Natural killer cell (primary cell): ENCODE data around the gene MIOS. TPM values are rescaled to one million over a fixed set of nuclear protein-coding genes. Genes with fewer than 3 reads are reported as not detected.

Source experiments
- ATAC-seq, 3 donors: fragments of 150-1000 bp in 2 of 3; fragments of 200-7000 bp in 1 of 3; cut with Tn5 transposase; 1 replicate in 1 of 3; 2 replicates in 2 of 3; pipeline ENCODE4 v1.10.0; 2021; ENCODE audit warnings: mild to moderate bottlenecking in 2 of 3, moderate library complexity in 2 of 3
- DNase-seq, 2 donors: peaks; one replicate each; pipeline versions ENCODE4 v3.0.0 to v3.0.0-alpha.2; 2013 to 2021; ENCODE audit warnings: mixed read lengths in 1 of 2
- H3K27ac ChIP-seq: one replicate; pipeline ENCODE4 v1.5.1; 2013; ENCODE audit warnings: mild to moderate bottlenecking, low read length
- H3K27me3 ChIP-seq: one replicate; pipeline ENCODE4 v1.6.1; 2013; ENCODE audit warnings: low read length; ENCODE audit not compliant: control insufficient read depth, insufficient read depth
- H3K36me3 ChIP-seq: one replicate; pipeline ENCODE4 v1.6.1; 2013; ENCODE audit warnings: low read length; ENCODE audit not compliant: control insufficient read depth, insufficient read depth
- H3K4me1 ChIP-seq: one replicate; pipeline ENCODE4 v1.6.1; 2013; ENCODE audit warnings: low read length; ENCODE audit not compliant: control insufficient read depth, insufficient read depth
- H3K4me3 ChIP-seq: one replicate; pipeline ENCODE4 v1.5.1; 2013; ENCODE audit warnings: low read length
- H3K9me3 ChIP-seq: one replicate; pipeline ENCODE4 v1.6.1; 2013; ENCODE audit warnings: low read length; ENCODE audit not compliant: control insufficient read depth, insufficient read depth
- H3K27ac Mint-ChIP-seq, 2 donors: one replicate each; pipeline ENCODE4 v1.8.0; 2022; ENCODE audit warnings: mild to moderate bottlenecking in 2 of 2, mixed read lengths in 2 of 2, moderate library complexity in 1 of 2
- H3K27me3 Mint-ChIP-seq, 2 donors: one replicate each; pipeline ENCODE4 v1.8.0; 2022; ENCODE audit warnings: low read depth in 2 of 2, mixed read lengths in 2 of 2
- H3K36me3 Mint-ChIP-seq: one replicate; pipeline ENCODE4 v1.8.0; 2022; ENCODE audit warnings: mixed read lengths
- H3K4me1 Mint-ChIP-seq, 2 donors: one replicate each; pipeline ENCODE4 v1.8.0; 2022; ENCODE audit warnings: mixed read lengths in 2 of 2
- H3K4me3 Mint-ChIP-seq: one replicate; pipeline ENCODE4 v1.8.0; 2022; ENCODE audit warnings: mild to moderate bottlenecking, moderate library complexity, mixed read lengths
- H3K9me3 Mint-ChIP-seq, 2 donors: one replicate each; pipeline ENCODE4 v1.8.0; 2022; ENCODE audit warnings: mixed read lengths in 2 of 2
- WGBS: methylation state at CpG from one replicate; pipeline ENCODE4 v1.1.7; 2013; ENCODE audit warnings: missing lambda C conversion rate; ENCODE audit not compliant: insufficient coverage; 5-methylcytosine and 5-hydroxymethylcytosine counted together
- intact Hi-C: fragments of 100-400 bp; cut with micrococcal nuclease; formaldehyde crosslinking; loops from one replicate; pipeline ENCODE4 v1.14.2; 2022
- total RNA-seq, 4 donors: library from RNA; stranded (reverse); fragments of 120-200 nt in 1 of 4; gene quantifications; one replicate each; pipeline versions ENCODE4 v1.2.3 to v1.2.4, GENCODE V29; 2013 to 2022
- TF ChIP-seq, protein P1 (sequence below): fragments of 200-600 bp; IDR thresholded peaks from one replicate; pipeline ENCODE4 v1.8.0; 2022; ENCODE audit warnings: antibody characterized with exemption

MIOS gene
- total RNA-seq, 3 donors from 2014 or later (not counting 1 experiment from before 2014, with no cell fraction given): 23.5 to 30.9 (median 28.9) TPM

DNA sequence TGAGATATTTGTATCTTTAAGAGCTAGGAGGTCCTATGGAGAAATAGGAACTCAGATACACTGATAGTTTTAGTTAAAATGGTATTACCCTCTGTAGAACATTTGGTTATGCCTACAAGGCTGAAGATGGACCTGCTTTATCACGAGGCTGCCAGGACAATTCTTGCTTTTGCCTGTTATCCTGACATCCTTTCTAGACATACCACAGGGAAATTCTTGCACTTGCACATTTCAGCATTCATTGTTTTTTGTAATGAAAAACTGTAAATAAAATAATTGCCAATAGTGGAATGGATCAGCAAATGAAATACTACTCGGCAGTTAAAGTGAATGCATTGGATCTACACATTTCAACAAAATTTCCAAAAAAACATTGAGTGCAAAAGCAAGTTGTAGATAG, 40.7 kb upstream of the MIOS start:
- no peak for ATAC-seq
- WGBS: 100% methylated on average over 1 of the region's 2 CpGs
- no peaks in the 10 kb centered on the region for H3K36me3 ChIP-seq

DNA sequence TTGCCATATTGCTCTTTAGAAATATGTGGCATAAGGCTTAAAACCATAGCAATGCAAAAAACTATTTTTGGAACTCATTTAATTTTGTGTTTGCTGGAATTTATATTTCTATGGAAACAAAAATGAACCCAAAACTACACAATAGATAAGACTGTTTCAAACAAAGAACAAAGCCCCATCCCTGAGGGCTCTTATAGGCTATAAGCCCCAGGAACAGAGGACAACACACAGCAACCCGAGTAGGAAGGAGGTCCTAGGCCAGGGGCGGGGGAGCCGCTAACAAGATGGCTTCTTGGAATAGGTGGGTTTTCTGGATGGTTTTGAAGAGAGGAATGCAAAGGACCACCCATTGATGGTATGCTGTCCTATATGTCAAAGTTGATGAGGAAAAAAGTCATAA, 39.6 kb upstream of the MIOS start:
- WGBS: 97% methylated on average over 3 of the region's 3 CpGs
- Histone ChIP-seq H3K4me1 (no peaks in the 10 kb centered on the region), H3K27ac (no peak overlapping the region), H3K4me3 (no peak overlapping the region), H3K36me3 (no peaks in the 10 kb centered on the region), H3K9me3 (no peaks in the 10 kb centered on the region), H3K27me3 (no peaks in the 10 kb centered on the region)
- Mint-ChIP-seq H3K27me3 (peaks cover 10 to 26% of the 10 kb centered on the region in 2 donors), H3K36me3 (no peaks in the 10 kb centered on the region), H3K9me3 (no peaks in the 10 kb centered on the region), H3K4me1 (no peaks in the 10 kb centered on the region), H3K4me3 (no peak overlapping the region), H3K27ac (no peak overlapping the region)
- TF ChIP-seq, protein P1, sequence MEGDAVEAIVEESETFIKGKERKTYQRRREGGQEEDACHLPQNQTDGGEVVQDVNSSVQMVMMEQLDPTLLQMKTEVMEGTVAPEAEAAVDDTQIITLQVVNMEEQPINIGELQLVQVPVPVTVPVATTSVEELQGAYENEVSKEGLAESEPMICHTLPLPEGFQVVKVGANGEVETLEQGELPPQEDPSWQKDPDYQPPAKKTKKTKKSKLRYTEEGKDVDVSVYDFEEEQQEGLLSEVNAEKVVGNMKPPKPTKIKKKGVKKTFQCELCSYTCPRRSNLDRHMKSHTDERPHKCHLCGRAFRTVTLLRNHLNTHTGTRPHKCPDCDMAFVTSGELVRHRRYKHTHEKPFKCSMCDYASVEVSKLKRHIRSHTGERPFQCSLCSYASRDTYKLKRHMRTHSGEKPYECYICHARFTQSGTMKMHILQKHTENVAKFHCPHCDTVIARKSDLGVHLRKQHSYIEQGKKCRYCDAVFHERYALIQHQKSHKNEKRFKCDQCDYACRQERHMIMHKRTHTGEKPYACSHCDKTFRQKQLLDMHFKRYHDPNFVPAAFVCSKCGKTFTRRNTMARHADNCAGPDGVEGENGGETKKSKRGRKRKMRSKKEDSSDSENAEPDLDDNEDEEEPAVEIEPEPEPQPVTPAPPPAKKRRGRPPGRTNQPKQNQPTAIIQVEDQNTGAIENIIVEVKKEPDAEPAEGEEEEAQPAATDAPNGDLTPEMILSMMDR: no peak
- DNase-seq (no peak), ATAC-seq (no peak)
- intact Hi-C loops: loop anchor here (10.0 kb wide), 1 partner anchor 102 kb away; no protein-coding TSS in a partner anchor

More for the DNA sequence above, 40.7 kb upstream of the MIOS start:
- Histone ChIP-seq H3K27ac (no peak overlapping the region), H3K4me3 (no peak overlapping the region), H3K9me3 (no peaks in the 10 kb centered on the region), H3K4me1 (no peaks in the 10 kb centered on the region), H3K27me3 (no peaks in the 10 kb centered on the region)
- H3K27ac Mint-ChIP-seq: no peak overlapping the region
- TF ChIP-seq, protein P1: no peak
- H3K9me3 Mint-ChIP-seq: no peaks in the 10 kb centered on the region
- intact Hi-C loops: loop anchor here (10.0 kb wide), 1 partner anchor 101 kb away; no protein-coding TSS in a partner anchor
- H3K4me1 Mint-ChIP-seq: peaks cover 0 to 6% of the 10 kb centered on the region in 2 donors
- no peak for DNase-seq
- no peak overlapping the region for H3K4me3 Mint-ChIP-seq
- no peaks in the 10 kb centered on the region for H3K36me3 Mint-ChIP-seq
- peaks cover 10 to 19% of the 10 kb centered on the region in 2 donors for H3K27me3 Mint-ChIP-seq

DNA sequence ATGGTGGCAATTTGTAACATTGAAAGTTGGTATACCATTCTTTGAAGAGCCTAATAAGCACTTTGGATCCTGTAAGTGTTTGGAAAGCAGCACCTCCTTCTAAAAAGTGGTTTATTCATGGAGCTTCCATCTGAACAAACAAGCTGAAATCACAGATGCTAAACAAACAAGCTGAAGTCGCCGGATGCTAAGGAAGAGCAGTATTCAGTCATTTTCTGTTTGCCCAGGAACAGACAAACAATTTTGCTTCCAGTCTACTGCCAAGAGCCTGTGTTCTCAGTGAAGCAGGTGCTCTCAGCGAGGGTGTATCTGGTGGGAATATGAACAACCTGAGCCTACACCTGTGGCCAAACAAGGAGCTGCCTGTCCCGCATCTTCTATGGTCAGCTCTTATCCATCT, 37.4 kb upstream of the MIOS start:
- H3K27ac Mint-ChIP-seq: no peak overlapping the region
- DNase-seq (no peak), ATAC-seq (no peak)
- H3K9me3 Mint-ChIP-seq: no peaks in the 10 kb centered on the region
- H3K4me1 ChIP-seq: no peaks in the 10 kb centered on the region
- H3K36me3 Mint-ChIP-seq: no peaks in the 10 kb centered on the region
- H3K4me1 Mint-ChIP-seq: no peaks in the 10 kb centered on the region
- H3K4me3 Mint-ChIP-seq: no peak overlapping the region
- H3K9me3 ChIP-seq: no peaks in the 10 kb centered on the region
- intact Hi-C loops: loop anchor here (10.0 kb wide), 1 partner anchor 105 kb away; no protein-coding TSS in a partner anchor
- no peak overlapping the region for H3K4me3 ChIP-seq
- TF ChIP-seq, protein P1: no peak
- peaks cover 14 to 36% of the 10 kb centered on the region in 2 donors for H3K27me3 Mint-ChIP-seq
- H3K27me3 ChIP-seq: no peaks in the 10 kb centered on the region
- no peak overlapping the region for H3K27ac ChIP-seq
- H3K36me3 ChIP-seq: no peaks in the 10 kb centered on the region
- 100% methylated on average over 4 of the region's 4 CpGs for WGBS

DNA sequence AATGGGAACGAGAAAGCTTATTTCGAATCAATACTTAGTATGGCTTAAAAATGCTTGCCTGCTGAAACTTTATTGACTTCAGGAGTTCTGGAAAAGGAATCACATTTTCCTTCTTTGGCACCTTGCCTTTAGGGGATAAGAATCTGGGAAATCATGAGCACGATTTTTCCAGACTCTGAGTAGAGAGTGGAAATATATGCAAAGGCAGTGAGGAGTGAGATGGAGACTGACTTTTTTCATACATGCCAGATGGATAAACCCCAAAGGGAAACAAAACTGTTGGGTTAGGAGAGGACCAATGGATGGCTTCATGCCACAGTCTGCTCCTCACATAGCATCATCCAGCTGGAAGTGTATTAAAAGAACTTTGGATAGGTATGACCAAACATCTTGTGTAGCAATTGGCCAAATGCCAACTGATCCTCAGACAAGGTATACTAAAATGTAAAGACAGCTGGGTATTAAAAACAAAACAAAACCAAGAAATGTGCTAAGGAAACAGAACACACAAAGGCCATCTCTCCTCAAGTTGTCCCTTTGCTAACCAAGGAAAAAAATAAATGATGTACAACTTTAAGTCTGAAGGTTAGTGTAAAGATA, 32.8 kb upstream of the MIOS start:
- H3K4me3 ChIP-seq: no peak overlapping the region
- intact Hi-C loops: no loop called here
- peaks cover 18 to 26% of the 10 kb centered on the region in 2 donors for H3K27me3 Mint-ChIP-seq
- no peaks in the 10 kb centered on the region for H3K4me1 ChIP-seq
- no peak overlapping the region for H3K4me3 Mint-ChIP-seq
- no peaks in the 10 kb centered on the region for H3K4me1 Mint-ChIP-seq
- H3K27ac Mint-ChIP-seq: no peak overlapping the region
- 88% methylated on average over 3 of the region's 3 CpGs for WGBS
- TF ChIP-seq, protein P1: no peak
- ATAC-seq (no peak), DNase-seq (no peak)
- H3K9me3 ChIP-seq: no peaks in the 10 kb centered on the region
- no peaks in the 10 kb centered on the region for H3K36me3 Mint-ChIP-seq
- H3K36me3 ChIP-seq: no peaks in the 10 kb centered on the region
- no peaks in the 10 kb centered on the region for H3K27me3 ChIP-seq
- no peaks in the 10 kb centered on the region for H3K9me3 Mint-ChIP-seq
- H3K27ac ChIP-seq: no peak overlapping the region
